Uterus (tissue), 4 donors: ENCODE data around the gene CDH13. TPM values are rescaled to one million over a fixed set of nuclear protein-coding genes. Genes with fewer than 3 reads are reported as not detected.

Experiments used
- DNase-seq, 2 donors: peaks; one replicate each; pipeline ENCODE4 v3.0.0-alpha.2; 2019 to 2020
- H3K27ac ChIP-seq, 2 donors: fragments of 200-600 bp; sonication (generic); 1 replicate in 1 of 2; 2 replicates in 1 of 2; pipeline ENCODE4 v1.5.1; 2016 to 2018
- H3K27me3 ChIP-seq, 2 donors: fragments of 200-600 bp; sonication (generic); one replicate each; pipeline ENCODE4 v1.5.1; 2018 to 2019; ENCODE audit warnings: control low read depth in 1 of 2
- H3K36me3 ChIP-seq, 2 donors: fragments of 200-600 bp; sonication (generic); one replicate each; pipeline ENCODE4 v1.5.1; 2019; ENCODE audit warnings: control low read depth in 1 of 2
- H3K4me1 ChIP-seq, 2 donors: fragments of 200-600 bp; sonication (generic); one replicate each; pipeline ENCODE4 v1.5.1; 2018 to 2019; ENCODE audit warnings: control low read depth in 1 of 2
- H3K4me3 ChIP-seq, 2 donors: fragments of 200-600 bp; sonication (generic); 1 replicate in 1 of 2; 2 replicates in 1 of 2; pipeline ENCODE4 v1.5.1; 2018 to 2019; ENCODE audit warnings: mild to moderate bottlenecking in 1 of 2
- H3K9me3 ChIP-seq, 2 donors: fragments of 200-600 bp; sonication (generic); one replicate each; pipeline ENCODE4 v1.5.1; 2019; ENCODE audit warnings: control low read depth in 1 of 2
- POLR2A ChIP-seq, 2 donors: fragments of 450-650 bp; IDR thresholded peaks; one replicate each; pipeline ENCODE4 v1.6.1; 2016; ENCODE audit warnings: antibody characterized with exemption in 2 of 2, mild to moderate bottlenecking in 1 of 2, moderate library complexity in 1 of 2
- intact Hi-C: fragments of 100-400 bp; cut with DNase I; formaldehyde crosslinking; loops from one replicate; pipeline ENCODE4 v1.15.1; 2023; ENCODE audit warnings: low total_unique reads
- total RNA-seq, 4 donors: library from RNA; depleted of rRNA in 3 of 4; stranded (reverse); fragments of >200 nt in 3 of 4; gene quantifications; one replicate each; pipeline versions ENCODE4 v1.1.0 to v1.2.4, GENCODE V29; 2014 to 2023
- TF ChIP-seq, protein P1 (sequence below), 4 experiments: fragments of 200-600 bp in 2 of 4; fragments of 450-650 bp in 2 of 4; sonication (generic) in 2 of 4; IDR thresholded peaks; one replicate each; pipeline ENCODE4 v1.5.1; 2016 to 2019; ENCODE audit warnings: antibody characterized with exemption in 4 of 4, mild to moderate bottlenecking in 2 of 4, moderate library complexity in 1 of 4
- donor health status: DM: yes; HTN: yes; CAD: no.

The CDH13 gene
- total RNA-seq, 4 donors from 2014 or later = 49.1 to 99.4 (median 82.7) TPM

- H3K9me3 ChIP-seq = no peaks in the 10 kb centered on the region
- intact Hi-C loops = no loop called here
- no peaks in the 10 kb centered on the region for H3K36me3 ChIP-seq
- H3K4me3 ChIP-seq = no peak overlapping the region
- no peaks in the 10 kb centered on the region for H3K27me3 ChIP-seq
- TF ChIP-seq, protein P1, sequence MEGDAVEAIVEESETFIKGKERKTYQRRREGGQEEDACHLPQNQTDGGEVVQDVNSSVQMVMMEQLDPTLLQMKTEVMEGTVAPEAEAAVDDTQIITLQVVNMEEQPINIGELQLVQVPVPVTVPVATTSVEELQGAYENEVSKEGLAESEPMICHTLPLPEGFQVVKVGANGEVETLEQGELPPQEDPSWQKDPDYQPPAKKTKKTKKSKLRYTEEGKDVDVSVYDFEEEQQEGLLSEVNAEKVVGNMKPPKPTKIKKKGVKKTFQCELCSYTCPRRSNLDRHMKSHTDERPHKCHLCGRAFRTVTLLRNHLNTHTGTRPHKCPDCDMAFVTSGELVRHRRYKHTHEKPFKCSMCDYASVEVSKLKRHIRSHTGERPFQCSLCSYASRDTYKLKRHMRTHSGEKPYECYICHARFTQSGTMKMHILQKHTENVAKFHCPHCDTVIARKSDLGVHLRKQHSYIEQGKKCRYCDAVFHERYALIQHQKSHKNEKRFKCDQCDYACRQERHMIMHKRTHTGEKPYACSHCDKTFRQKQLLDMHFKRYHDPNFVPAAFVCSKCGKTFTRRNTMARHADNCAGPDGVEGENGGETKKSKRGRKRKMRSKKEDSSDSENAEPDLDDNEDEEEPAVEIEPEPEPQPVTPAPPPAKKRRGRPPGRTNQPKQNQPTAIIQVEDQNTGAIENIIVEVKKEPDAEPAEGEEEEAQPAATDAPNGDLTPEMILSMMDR (IDR thresholded peaks at IDR 0.05) = no peak
- no peak for TF ChIP-seq POLR2A (IDR thresholded peaks at IDR 0.05)
- no peak overlapping the region for H3K27ac ChIP-seq
- H3K4me1 ChIP-seq = no peaks in the 10 kb centered on the region
- no peak for DNase-seq
Measured at GRCh38 chr16:83402967-83403366, 776.2 kb downstream of the CDH13 start.

DNA sequence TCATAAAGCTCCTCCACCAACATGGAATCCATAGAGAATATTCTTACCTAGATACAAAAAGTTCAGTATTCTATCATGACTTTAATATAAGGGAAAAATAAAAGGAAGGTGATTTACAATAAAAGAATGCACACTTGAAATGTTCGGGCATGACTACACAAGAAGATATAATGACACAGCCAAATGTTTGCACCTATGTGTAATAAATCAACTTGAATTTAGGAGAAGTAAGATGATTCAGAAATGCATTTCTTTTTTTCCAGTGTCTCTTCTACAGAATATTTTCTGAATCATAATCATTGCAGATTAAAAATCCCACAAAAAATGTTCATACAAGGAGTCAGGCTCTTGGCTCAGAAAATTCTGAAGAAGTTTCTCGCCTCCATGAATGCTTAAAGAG is 777.0 kb downstream of the CDH13 start:
- no peak for TF ChIP-seq POLR2A (IDR thresholded peaks at IDR 0.05)
- TF ChIP-seq, protein P1 (IDR thresholded peaks at IDR 0.05) = no peak
- no peaks in the 10 kb centered on the region for H3K27me3 ChIP-seq
- no peak overlapping the region for H3K4me3 ChIP-seq
- no peak for DNase-seq
- H3K9me3 ChIP-seq = no peaks in the 10 kb centered on the region
- no peak overlapping the region for H3K27ac ChIP-seq
- no peaks in the 10 kb centered on the region for H3K36me3 ChIP-seq
- no peaks in the 10 kb centered on the region for H3K4me1 ChIP-seq
- intact Hi-C loops = no loop called here

GRCh38 chr16:83404261-83404660 is 777.5 kb downstream of the CDH13 start:
- Histone ChIP-seq H3K4me1 (no peaks in the 10 kb centered on the region), H3K27me3 (no peaks in the 10 kb centered on the region), H3K4me3 (no peak overlapping the region), H3K9me3 (no peaks in the 10 kb centered on the region), H3K36me3 (no peaks in the 10 kb centered on the region), H3K27ac (no peak overlapping the region)
- TF ChIP-seq POLR2A (IDR thresholded peaks at IDR 0.05) = no peak
- TF ChIP-seq, protein P1 (IDR thresholded peaks at IDR 0.05) = no peak
- intact Hi-C loops = no loop called here
- no peak for DNase-seq

DNA sequence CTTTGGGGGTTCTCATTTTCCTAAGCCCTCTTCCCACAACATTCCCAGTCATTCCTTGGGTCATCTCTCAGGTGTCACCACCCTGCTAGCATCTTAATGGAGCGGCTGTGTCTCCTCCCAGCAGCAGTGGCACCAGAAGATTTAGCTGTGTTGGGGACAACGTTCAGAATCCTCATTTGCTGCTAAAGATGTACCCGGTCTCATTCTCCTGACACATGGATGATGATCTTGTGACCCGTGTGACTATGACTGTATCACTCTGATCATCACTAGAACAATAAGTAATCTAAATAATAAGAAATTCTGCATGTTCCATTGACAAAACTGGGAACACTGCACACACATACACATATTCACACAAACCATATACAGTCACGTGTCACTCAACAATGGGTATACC is 781.2 kb downstream of the CDH13 start:
- Histone ChIP-seq H3K27ac (no peak overlapping the region), H3K27me3 (no peaks in the 10 kb centered on the region), H3K4me1 (no peaks in the 10 kb centered on the region), H3K4me3 (no peak overlapping the region), H3K36me3 (no peaks in the 10 kb centered on the region), H3K9me3 (no peaks in the 10 kb centered on the region)
- intact Hi-C loops = no loop called here
- TF ChIP-seq, protein P1 (IDR thresholded peaks at IDR 0.05) = no peak
- TF ChIP-seq POLR2A (IDR thresholded peaks at IDR 0.05) = no peak
- no peak for DNase-seq

DNA sequence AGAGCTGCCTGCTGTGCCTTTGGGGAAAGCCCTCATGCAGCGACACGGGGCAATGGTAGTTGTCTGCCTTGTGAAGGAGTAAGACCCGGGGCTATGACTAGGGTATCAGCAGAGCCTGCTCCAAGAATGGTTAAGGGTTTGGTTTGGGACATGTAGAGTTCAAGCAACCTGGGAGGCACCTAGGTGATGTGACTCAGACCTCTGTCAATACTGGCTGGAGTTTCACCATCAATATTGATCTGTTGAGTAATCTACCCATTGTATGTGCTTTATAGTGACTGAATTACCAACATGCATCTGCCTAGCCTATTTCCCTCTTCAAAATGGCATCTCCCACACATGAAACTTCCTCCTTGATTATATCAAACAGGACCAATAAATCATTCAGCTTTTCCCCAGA is 782.6 kb downstream of the CDH13 start:
- H3K9me3 ChIP-seq = no peaks in the 10 kb centered on the region
- H3K4me1 ChIP-seq = no peaks in the 10 kb centered on the region
- H3K27me3 ChIP-seq = no peaks in the 10 kb centered on the region
- H3K4me3 ChIP-seq = no peak overlapping the region
- no peak for DNase-seq
- no peak overlapping the region for H3K27ac ChIP-seq
- H3K36me3 ChIP-seq = no peaks in the 10 kb centered on the region
- no peak for TF ChIP-seq POLR2A (IDR thresholded peaks at IDR 0.05)
- TF ChIP-seq, protein P1 (IDR thresholded peaks at IDR 0.05) = no peak
- intact Hi-C loops = no loop called here
